ENCODE results near the gene DUSP1.

Gene DUSP1

GRCh38 chr5:172792701-172793570, 21.9 kb upstream of the DUSP1 start:
- TF ChIP-seq FOXP2 (optimal IDR thresholded peaks at IDR 0.05; ENCODE audit: borderline replicate concordance, extremely low read depth, extremely low read length, insufficient read depth) (no peak), TAF1 (IDR thresholded peaks at IDR 0.05; ENCODE audit: borderline replicate concordance, insufficient read depth, low read length) (no peak), SIN3A (IDR thresholded peaks at IDR 0.05; ENCODE audit: borderline replicate concordance, insufficient read depth, low read length) (no peak), POLR2AphosphoS5 (IDR thresholded peaks at IDR 0.05; ENCODE audit: low read depth, low read length) (no peak), REST (IDR thresholded peaks at IDR 0.05; ENCODE audit: insufficient read depth in 1 of 2, low read depth in 2 of 2, low read length in 2 of 2) (no peak)

- TF ChIP-seq SIN3A (IDR thresholded peaks at IDR 0.05; ENCODE audit: borderline replicate concordance, insufficient read depth, low read length): no peak
- TF ChIP-seq FOXP2 (optimal IDR thresholded peaks at IDR 0.05; ENCODE audit: borderline replicate concordance, extremely low read depth, extremely low read length, insufficient read depth): no peak
- TF ChIP-seq TAF1 (IDR thresholded peaks at IDR 0.05; ENCODE audit: borderline replicate concordance, insufficient read depth, low read length): no peak
- no peak for TF ChIP-seq REST (IDR thresholded peaks at IDR 0.05; ENCODE audit: insufficient read depth in 1 of 2, low read depth in 2 of 2, low read length in 2 of 2)
- TF ChIP-seq POLR2AphosphoS5 (IDR thresholded peaks at IDR 0.05; ENCODE audit: low read depth, low read length): no peak
Measured at GRCh38 chr5:172791726-172792445, 20.9 kb upstream of the DUSP1 start.

GRCh38 chr5:172791286-172791685, 20.3 kb upstream of the DUSP1 start:
- TF ChIP-seq FOXP2 (optimal IDR thresholded peaks at IDR 0.05; ENCODE audit: borderline replicate concordance, extremely low read depth, extremely low read length, insufficient read depth) (no peak), SIN3A (IDR thresholded peaks at IDR 0.05; ENCODE audit: borderline replicate concordance, insufficient read depth, low read length) (no peak), REST (IDR thresholded peaks at IDR 0.05; ENCODE audit: insufficient read depth in 1 of 2, low read depth in 2 of 2, low read length in 2 of 2) (no peak), POLR2AphosphoS5 (IDR thresholded peaks at IDR 0.05; ENCODE audit: low read depth, low read length) (no peak), TAF1 (IDR thresholded peaks at IDR 0.05; ENCODE audit: borderline replicate concordance, insufficient read depth, low read length) (no peak)

GRCh38 chr5:172790496-172790889, 19.5 kb upstream of the DUSP1 start:
- TF ChIP-seq TAF1 (IDR thresholded peaks at IDR 0.05; ENCODE audit: borderline replicate concordance, insufficient read depth, low read length) (no peak), FOXP2 (optimal IDR thresholded peaks at IDR 0.05; ENCODE audit: borderline replicate concordance, extremely low read depth, extremely low read length, insufficient read depth) (no peak), POLR2AphosphoS5 (IDR thresholded peaks at IDR 0.05; ENCODE audit: low read depth, low read length) (no peak), REST (IDR thresholded peaks at IDR 0.05; ENCODE audit: insufficient read depth in 1 of 2, low read depth in 2 of 2, low read length in 2 of 2) (no peak), SIN3A (IDR thresholded peaks at IDR 0.05; ENCODE audit: borderline replicate concordance, insufficient read depth, low read length) (no peak)

Data from PFSK-1 (cell line).